Vagina (tissue), 2 donors: Measurements from ENCODE around the gene TAOK3. TPM values are rescaled to one million over a fixed set of nuclear protein-coding genes. Genes with fewer than 3 reads are reported as not detected.

Experiments
- DNase-seq, 2 donors: peaks; one replicate each; pipeline ENCODE4 v3.0.0-alpha.2; 2017; ENCODE audit errors: extremely low spot score in 2 of 2
- H3K27ac ChIP-seq: fragments of 200-600 bp; sonication (generic); one replicate; pipeline ENCODE4 v1.5.1; 2019
- H3K27me3 ChIP-seq: fragments of 200-600 bp; sonication (generic); one replicate; pipeline ENCODE4 v1.5.1; 2019
- H3K36me3 ChIP-seq, 2 donors: fragments of 200-600 bp; sonication (generic); one replicate each; pipeline ENCODE4 v1.5.1; 2017 to 2019
- H3K4me1 ChIP-seq: fragments of 200-600 bp; sonication (generic); one replicate; pipeline ENCODE4 v1.5.1; 2019
- H3K4me3 ChIP-seq, 2 donors: fragments of 200-600 bp; sonication (generic); 1 replicate in 1 of 2; 2 replicates in 1 of 2; pipeline ENCODE4 v1.5.1; 2016 to 2019
- H3K9me3 ChIP-seq: fragments of 200-600 bp; sonication (generic); one replicate; pipeline ENCODE4 v1.5.1; 2019
- POLR2A ChIP-seq, 2 donors: fragments of 450-650 bp; IDR thresholded peaks; one replicate each; pipeline ENCODE4 v1.6.1; 2017; ENCODE audit warnings: antibody characterized with exemption in 2 of 2, mild to moderate bottlenecking in 2 of 2, moderate library complexity in 2 of 2
- POLR2AphosphoS5 ChIP-seq, 2 donors: sonication (generic); formaldehyde crosslinking; IDR thresholded peaks; one replicate each; pipeline ENCODE4 v1.9.0; 2017; ENCODE audit warnings: antibody characterized with exemption in 2 of 2, mild to moderate bottlenecking in 2 of 2, low read depth in 1 of 2; ENCODE audit not compliant: insufficient read depth in 1 of 2
- intact Hi-C: fragments of 100-400 bp; cut with DNase I; formaldehyde crosslinking; loops from one replicate; pipeline ENCODE4 v1.15.1; 2023
- total RNA-seq: library from RNA; depleted of rRNA; stranded (reverse); fragments of >200 nt; gene quantifications from one replicate; pipeline ENCODE4 v1.2.3, GENCODE V29; 2016
- TF ChIP-seq, protein P1 (sequence below), 3 experiments: fragments of 450-650 bp in 2 of 3; fragments of 200-600 bp in 1 of 3; sonication (generic) in 1 of 3; IDR thresholded peaks; one replicate each; pipeline ENCODE4 v1.5.1; 2017 to 2019; ENCODE audit warnings: antibody characterized with exemption in 3 of 3, mild to moderate bottlenecking in 2 of 3, moderate library complexity in 2 of 3

Gene TAOK3
- total RNA-seq, 1 donor from 2014 or later, result 41.0 TPM

DNA sequence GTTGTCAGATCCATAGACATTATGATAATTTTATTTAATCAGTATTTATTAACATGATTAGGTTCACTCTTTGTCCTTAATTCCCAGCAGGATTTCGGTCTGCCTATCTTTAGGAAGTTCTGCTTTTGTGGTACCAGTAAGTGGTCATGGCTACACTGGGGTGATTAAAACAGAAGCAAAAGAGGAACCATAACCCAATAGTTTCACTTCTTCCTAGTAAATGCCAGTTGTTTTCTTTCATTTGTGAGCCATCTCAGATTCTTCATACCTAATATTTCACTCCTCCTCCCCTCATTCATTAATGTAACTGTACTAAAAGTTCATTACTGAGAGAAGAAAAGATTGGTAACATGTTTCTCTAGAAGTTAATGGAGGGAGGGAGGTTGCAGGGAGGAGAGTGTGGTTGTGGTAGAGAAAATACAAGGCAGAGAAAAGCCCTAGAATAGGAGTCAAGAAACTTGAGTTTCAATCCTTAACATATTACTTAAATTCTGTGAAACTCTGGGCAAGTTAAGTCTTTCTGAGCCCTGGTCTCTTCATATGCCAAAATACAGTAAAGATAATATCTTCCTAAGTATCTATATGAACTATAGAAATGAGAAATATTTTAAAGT, 135.5 kb downstream of the TAOK3 start:
- Histone ChIP-seq H3K9me3 (no peaks in the 10 kb centered on the region), H3K27ac (no peak overlapping the region), H3K36me3 (peaks cover 0 to 11% of the 10 kb centered on the region in 2 donors), H3K4me3 (no peak overlapping the region), H3K4me1 (peaks cover 20% of the 10 kb centered on the region), H3K27me3 (no peaks in the 10 kb centered on the region)
- DNase-seq, result no peak
- TF ChIP-seq POLR2A (IDR thresholded peaks at IDR 0.05), result no peak
- intact Hi-C loops, result no loop called here

- H3K4me1 ChIP-seq, result no peaks in the 10 kb centered on the region
These were observed 152.0 kb downstream of the TAOK3 start for GRCh38 chr12:118220702-118221101.

GRCh38 chr12:118219772-118220171, 152.9 kb downstream of the TAOK3 start:
- Histone ChIP-seq H3K36me3 (no peaks in the 10 kb centered on the region), H3K27ac (no peak overlapping the region), H3K9me3 (no peaks in the 10 kb centered on the region), H3K4me3 (no peak overlapping the region), H3K4me1 (no peaks in the 10 kb centered on the region), H3K27me3 (no peaks in the 10 kb centered on the region)
- no peak for DNase-seq
- TF ChIP-seq, protein P1, sequence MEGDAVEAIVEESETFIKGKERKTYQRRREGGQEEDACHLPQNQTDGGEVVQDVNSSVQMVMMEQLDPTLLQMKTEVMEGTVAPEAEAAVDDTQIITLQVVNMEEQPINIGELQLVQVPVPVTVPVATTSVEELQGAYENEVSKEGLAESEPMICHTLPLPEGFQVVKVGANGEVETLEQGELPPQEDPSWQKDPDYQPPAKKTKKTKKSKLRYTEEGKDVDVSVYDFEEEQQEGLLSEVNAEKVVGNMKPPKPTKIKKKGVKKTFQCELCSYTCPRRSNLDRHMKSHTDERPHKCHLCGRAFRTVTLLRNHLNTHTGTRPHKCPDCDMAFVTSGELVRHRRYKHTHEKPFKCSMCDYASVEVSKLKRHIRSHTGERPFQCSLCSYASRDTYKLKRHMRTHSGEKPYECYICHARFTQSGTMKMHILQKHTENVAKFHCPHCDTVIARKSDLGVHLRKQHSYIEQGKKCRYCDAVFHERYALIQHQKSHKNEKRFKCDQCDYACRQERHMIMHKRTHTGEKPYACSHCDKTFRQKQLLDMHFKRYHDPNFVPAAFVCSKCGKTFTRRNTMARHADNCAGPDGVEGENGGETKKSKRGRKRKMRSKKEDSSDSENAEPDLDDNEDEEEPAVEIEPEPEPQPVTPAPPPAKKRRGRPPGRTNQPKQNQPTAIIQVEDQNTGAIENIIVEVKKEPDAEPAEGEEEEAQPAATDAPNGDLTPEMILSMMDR (IDR thresholded peaks at IDR 0.05), result no peak
- TF ChIP-seq POLR2A (IDR thresholded peaks at IDR 0.05) (no peak), POLR2AphosphoS5 (IDR thresholded peaks at IDR 0.05; ENCODE audit: insufficient read depth in 1 of 2, low read depth in 1 of 2) (no peak)
- intact Hi-C loops, result no loop called here

More at GRCh38 chr12:118220702-118221101, 152.0 kb downstream of the TAOK3 start:
- DNase-seq, result no peak
- no peaks in the 10 kb centered on the region for H3K9me3 ChIP-seq
- H3K4me3 ChIP-seq, result no peak overlapping the region
- intact Hi-C loops, result no loop called here
- TF ChIP-seq POLR2AphosphoS5 (IDR thresholded peaks at IDR 0.05; ENCODE audit: insufficient read depth in 1 of 2, low read depth in 1 of 2) (no peak), POLR2A (IDR thresholded peaks at IDR 0.05) (no peak)
- TF ChIP-seq, protein P1 (IDR thresholded peaks at IDR 0.05), result no peak
- H3K36me3 ChIP-seq, result no peaks in the 10 kb centered on the region
- H3K27me3 ChIP-seq, result no peaks in the 10 kb centered on the region
- no peak overlapping the region for H3K27ac ChIP-seq

DNA sequence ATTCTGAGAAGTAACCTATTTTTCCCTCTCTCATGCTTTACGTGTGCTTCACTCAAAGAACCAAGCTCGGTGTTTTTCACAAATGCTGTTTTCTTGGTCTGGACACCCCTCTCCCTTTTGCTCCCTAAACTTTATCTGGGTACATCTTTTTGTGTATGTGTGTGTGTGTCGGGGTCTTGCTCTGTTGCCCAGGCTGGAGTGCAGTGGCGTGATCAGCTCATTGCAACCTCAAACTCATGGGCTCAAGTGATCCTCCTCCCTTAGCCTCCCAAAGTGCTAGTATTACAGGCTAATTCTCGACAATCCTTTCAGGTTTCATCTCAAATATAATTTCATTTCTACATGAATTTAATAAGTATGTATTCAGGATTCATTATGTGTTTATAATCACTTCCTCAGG, 153.6 kb downstream of the TAOK3 start:
- no peak overlapping the region for H3K4me3 ChIP-seq
- peaks cover 0 to under 1% of the 10 kb centered on the region in 2 donors for H3K36me3 ChIP-seq
- no peaks in the 10 kb centered on the region for H3K9me3 ChIP-seq
- no peaks in the 10 kb centered on the region for H3K27me3 ChIP-seq
- TF ChIP-seq POLR2A (IDR thresholded peaks at IDR 0.05) (no peak), POLR2AphosphoS5 (IDR thresholded peaks at IDR 0.05; ENCODE audit: insufficient read depth in 1 of 2, low read depth in 1 of 2) (no peak)
- TF ChIP-seq, protein P1 (IDR thresholded peaks at IDR 0.05), result no peak
- no peak for DNase-seq
- no peak overlapping the region for H3K27ac ChIP-seq
- intact Hi-C loops, result no loop called here
- H3K4me1 ChIP-seq, result no peaks in the 10 kb centered on the region

GRCh38 chr12:118213452-118213851, 159.3 kb downstream of the TAOK3 start:
- H3K27me3 ChIP-seq, result no peaks in the 10 kb centered on the region
- intact Hi-C loops, result no loop called here
- DNase-seq, result no peak
- H3K36me3 ChIP-seq, result peaks cover 0 to 10% of the 10 kb centered on the region in 2 donors
- H3K4me1 ChIP-seq, result no peaks in the 10 kb centered on the region
- H3K27ac ChIP-seq, result no peak overlapping the region
- TF ChIP-seq POLR2A (IDR thresholded peaks at IDR 0.05), result no peak
- TF ChIP-seq, protein P1 (IDR thresholded peaks at IDR 0.05), result no peak
- no peak for TF ChIP-seq POLR2AphosphoS5 (IDR thresholded peaks at IDR 0.05; ENCODE audit: insufficient read depth in 1 of 2, low read depth in 1 of 2)
- no peak overlapping the region for H3K4me3 ChIP-seq
- no peaks in the 10 kb centered on the region for H3K9me3 ChIP-seq
